Erythroblast (primary cell): ENCODE measurements around the gene TSPO2.

Experiments used
- GATA1 ChIP-seq: IDR thresholded peaks from 2 replicates; pipeline ENCODE4 v1.6.1; 2011; ENCODE audit warnings: low read depth, mild to moderate bottlenecking, control low read depth, low read length, moderate library complexity
- POLR2A ChIP-seq: IDR thresholded peaks from 2 replicates; pipeline ENCODE4 v1.6.1; 2011; ENCODE audit warnings: mild to moderate bottlenecking, low read length

DNA sequence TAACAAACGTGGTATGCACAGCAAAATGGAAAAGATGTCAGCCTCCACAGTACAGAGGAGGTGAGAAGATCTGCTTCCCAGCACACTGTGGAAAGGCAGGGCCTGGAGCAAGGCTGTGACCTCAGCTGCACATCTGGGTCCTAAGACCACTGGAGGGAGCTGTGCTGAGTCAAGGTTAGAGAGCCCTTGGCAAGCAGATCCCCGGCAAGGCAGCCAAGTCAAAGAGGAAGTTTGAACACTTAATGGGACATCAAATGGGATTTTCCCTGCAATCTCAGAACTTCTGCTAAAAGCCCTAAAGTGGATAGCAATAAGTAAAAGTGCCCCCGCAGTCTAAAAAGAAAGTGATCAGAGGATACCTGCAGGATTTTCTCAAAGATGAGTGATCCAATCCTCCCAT, 42.7 kb upstream of the TSPO2 start:
- TF ChIP-seq POLR2A (no peak), GATA1 (no peak)
